ENCODE measurements around the gene MRPL23. TPM values are rescaled to one million over a fixed set of nuclear protein-coding genes. Genes with fewer than 3 reads are reported as not detected.

MRPL23 gene
- total RNA-seq, 1 experiment from 2014 or later: 123 TPM

DNA sequence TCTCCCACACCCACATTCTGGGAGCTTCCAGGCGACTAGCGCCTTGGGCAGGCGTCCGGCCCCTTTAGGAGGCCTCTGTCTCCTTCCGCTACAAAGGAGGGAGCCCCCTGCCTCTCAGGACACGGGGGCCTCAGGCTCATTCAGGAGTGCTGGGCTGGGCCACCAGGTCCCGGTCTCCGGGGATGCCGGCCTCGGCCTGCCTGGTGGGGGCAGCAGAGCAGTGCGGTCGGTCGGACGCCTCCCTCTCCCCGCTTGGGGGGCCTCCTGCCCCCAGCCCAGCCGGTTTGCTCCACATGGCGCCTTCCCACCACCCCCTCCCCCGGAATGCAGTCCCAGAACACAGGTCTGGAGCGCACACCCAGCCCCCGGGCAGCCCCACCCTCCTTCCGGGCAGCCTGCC, 21.9 kb downstream of the MRPL23 start:
- no peaks in the 10 kb centered on the region for H3K9me3 ChIP-seq (ENCODE audit: control insufficient read depth, insufficient read depth, low read depth, low read length)
- H3K36me3 ChIP-seq (ENCODE audit: control insufficient read depth, insufficient read depth, low read length): no peaks in the 10 kb centered on the region
- no peak overlapping the region for H3K27ac ChIP-seq (ENCODE audit: low read length)
- ChIA-PET CTCF (interaction anchor here (0.6 to 0.9 kb wide), 5 partner anchors 25 to 183 kb away, joined by 3 to 4 read pairs (median 3); no protein-coding TSS in a partner anchor), POLR2A (no interaction called here)
- no peaks in the 10 kb centered on the region for H3K4me1 ChIP-seq (ENCODE audit: control insufficient read depth, insufficient read depth, low read length)
- H3K27me3 ChIP-seq (ENCODE audit: control insufficient read depth, insufficient read depth, low read length): no peaks in the 10 kb centered on the region
- TF ChIP-seq, protein P1, sequence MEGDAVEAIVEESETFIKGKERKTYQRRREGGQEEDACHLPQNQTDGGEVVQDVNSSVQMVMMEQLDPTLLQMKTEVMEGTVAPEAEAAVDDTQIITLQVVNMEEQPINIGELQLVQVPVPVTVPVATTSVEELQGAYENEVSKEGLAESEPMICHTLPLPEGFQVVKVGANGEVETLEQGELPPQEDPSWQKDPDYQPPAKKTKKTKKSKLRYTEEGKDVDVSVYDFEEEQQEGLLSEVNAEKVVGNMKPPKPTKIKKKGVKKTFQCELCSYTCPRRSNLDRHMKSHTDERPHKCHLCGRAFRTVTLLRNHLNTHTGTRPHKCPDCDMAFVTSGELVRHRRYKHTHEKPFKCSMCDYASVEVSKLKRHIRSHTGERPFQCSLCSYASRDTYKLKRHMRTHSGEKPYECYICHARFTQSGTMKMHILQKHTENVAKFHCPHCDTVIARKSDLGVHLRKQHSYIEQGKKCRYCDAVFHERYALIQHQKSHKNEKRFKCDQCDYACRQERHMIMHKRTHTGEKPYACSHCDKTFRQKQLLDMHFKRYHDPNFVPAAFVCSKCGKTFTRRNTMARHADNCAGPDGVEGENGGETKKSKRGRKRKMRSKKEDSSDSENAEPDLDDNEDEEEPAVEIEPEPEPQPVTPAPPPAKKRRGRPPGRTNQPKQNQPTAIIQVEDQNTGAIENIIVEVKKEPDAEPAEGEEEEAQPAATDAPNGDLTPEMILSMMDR (IDR thresholded peaks at IDR 0.05): no peak
- TF ChIP-seq, protein P2, sequence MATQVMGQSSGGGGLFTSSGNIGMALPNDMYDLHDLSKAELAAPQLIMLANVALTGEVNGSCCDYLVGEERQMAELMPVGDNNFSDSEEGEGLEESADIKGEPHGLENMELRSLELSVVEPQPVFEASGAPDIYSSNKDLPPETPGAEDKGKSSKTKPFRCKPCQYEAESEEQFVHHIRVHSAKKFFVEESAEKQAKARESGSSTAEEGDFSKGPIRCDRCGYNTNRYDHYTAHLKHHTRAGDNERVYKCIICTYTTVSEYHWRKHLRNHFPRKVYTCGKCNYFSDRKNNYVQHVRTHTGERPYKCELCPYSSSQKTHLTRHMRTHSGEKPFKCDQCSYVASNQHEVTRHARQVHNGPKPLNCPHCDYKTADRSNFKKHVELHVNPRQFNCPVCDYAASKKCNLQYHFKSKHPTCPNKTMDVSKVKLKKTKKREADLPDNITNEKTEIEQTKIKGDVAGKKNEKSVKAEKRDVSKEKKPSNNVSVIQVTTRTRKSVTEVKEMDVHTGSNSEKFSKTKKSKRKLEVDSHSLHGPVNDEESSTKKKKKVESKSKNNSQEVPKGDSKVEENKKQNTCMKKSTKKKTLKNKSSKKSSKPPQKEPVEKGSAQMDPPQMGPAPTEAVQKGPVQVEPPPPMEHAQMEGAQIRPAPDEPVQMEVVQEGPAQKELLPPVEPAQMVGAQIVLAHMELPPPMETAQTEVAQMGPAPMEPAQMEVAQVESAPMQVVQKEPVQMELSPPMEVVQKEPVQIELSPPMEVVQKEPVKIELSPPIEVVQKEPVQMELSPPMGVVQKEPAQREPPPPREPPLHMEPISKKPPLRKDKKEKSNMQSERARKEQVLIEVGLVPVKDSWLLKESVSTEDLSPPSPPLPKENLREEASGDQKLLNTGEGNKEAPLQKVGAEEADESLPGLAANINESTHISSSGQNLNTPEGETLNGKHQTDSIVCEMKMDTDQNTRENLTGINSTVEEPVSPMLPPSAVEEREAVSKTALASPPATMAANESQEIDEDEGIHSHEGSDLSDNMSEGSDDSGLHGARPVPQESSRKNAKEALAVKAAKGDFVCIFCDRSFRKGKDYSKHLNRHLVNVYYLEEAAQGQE (IDR thresholded peaks at IDR 0.05; ENCODE audit: insufficient read depth in 1 of 2, low read depth in 2 of 2, low read length in 1 of 2): no peak
- TF ChIP-seq SIN3A (IDR thresholded peaks at IDR 0.05; ENCODE audit: borderline replicate concordance, insufficient read depth, low read depth, low read length) (no peak), TCF7L2 (IDR thresholded peaks at IDR 0.05; ENCODE audit: low read depth, low read length) (no peak), POLR2AphosphoS5 (IDR thresholded peaks at IDR 0.05; ENCODE audit: low read depth, low read length) (no peak)
- intact Hi-C loops (cut with micrococcal nuclease; ENCODE audit: unreplicated experiment) (no loop called here), in situ Hi-C loops (cut with HindIII; ENCODE audit: low pct_unique_long_range_greater_than_20kb, low sequenced_read_pairs) (no loop called here)
- no peak overlapping the region for H3K4me3 ChIP-seq (ENCODE audit: low read depth in 2 of 2, low read length in 2 of 2)
- no TSS peak for BruUV-seq (replicated peaks)
- DNase-seq (ENCODE audit: low read depth, low spot score): no peak
- peak; percentile 72 for ATAC-seq

DNA sequence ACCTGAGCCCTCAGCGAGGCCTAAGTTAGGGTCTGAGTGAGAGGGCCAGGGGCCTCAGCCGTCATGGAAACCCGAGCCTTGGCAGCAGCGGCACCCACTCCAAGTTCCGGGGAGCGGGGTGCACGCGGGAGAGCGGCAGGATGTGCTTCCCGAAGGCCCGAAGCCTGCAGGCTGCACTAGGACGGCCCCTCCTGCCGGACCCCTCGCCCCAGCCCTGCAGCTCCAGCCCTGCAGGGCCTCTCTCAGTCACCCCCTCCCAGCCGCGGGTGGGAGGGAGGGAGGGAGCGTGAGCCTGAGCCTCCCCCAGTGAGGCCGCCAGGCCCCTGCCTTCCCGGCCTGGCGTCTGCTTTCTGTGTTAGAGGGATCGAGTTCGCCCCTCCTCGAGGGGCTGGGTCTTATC, 22.6 kb downstream of the MRPL23 start:
- DNase-seq (ENCODE audit: low read depth, low spot score) (no peak), ATAC-seq (no peak)
- no peak for TF ChIP-seq POLR2AphosphoS5 (IDR thresholded peaks at IDR 0.05; ENCODE audit: low read depth, low read length)
- TF ChIP-seq, protein P1 (IDR thresholded peaks at IDR 0.05): no peak
- TF ChIP-seq SIN3A (IDR thresholded peaks at IDR 0.05; ENCODE audit: borderline replicate concordance, insufficient read depth, low read depth, low read length): no peak
- TF ChIP-seq, protein P2 (IDR thresholded peaks at IDR 0.05; ENCODE audit: insufficient read depth in 1 of 2, low read depth in 2 of 2, low read length in 1 of 2): no peak
- no peak for TF ChIP-seq TCF7L2 (IDR thresholded peaks at IDR 0.05; ENCODE audit: low read depth, low read length)
- Histone ChIP-seq H3K36me3 (ENCODE audit: control insufficient read depth, insufficient read depth, low read length) (no peaks in the 10 kb centered on the region), H3K27ac (ENCODE audit: low read length) (no peak overlapping the region), H3K4me1 (ENCODE audit: control insufficient read depth, insufficient read depth, low read length) (no peaks in the 10 kb centered on the region), H3K4me3 (ENCODE audit: low read depth in 2 of 2, low read length in 2 of 2) (no peak overlapping the region), H3K9me3 (ENCODE audit: control insufficient read depth, insufficient read depth, low read depth, low read length) (no peaks in the 10 kb centered on the region), H3K27me3 (ENCODE audit: control insufficient read depth, insufficient read depth, low read length) (no peaks in the 10 kb centered on the region)
- intact Hi-C loops (cut with micrococcal nuclease; ENCODE audit: unreplicated experiment): no loop called here
- CTCF ChIA-PET: interaction anchor here (0.6 to 1.4 kb wide), 6 partner anchors 22 to 182 kb away, joined by 3 to 13 read pairs (median 4); no protein-coding TSS in a partner anchor
- in situ Hi-C loops (cut with HindIII; ENCODE audit: low pct_unique_long_range_greater_than_20kb, low sequenced_read_pairs): no loop called here
- no TSS peak for BruUV-seq (replicated peaks)
- POLR2A ChIA-PET: no interaction called here

Data from Panc1 (cell line).